ENCODE data around the gene DDI1. TPM values are rescaled to one million over a fixed set of nuclear protein-coding genes. Genes with fewer than 3 reads are reported as not detected.

Gene DDI1
- total and polyA plus RNA-seq, 11 donors, result not detected

GRCh38 chr11:104036995-104037394 lies 555 bp downstream of the DDI1 start:
- WGBS, 4 donors, result 95 to 100% (median 98%) methylated on average over 14 to 21 of the region's 21 CpGs
- Histone ChIP-seq H3K9me3 (no peaks in the 10 kb centered on the region), H3K27ac (no peak overlapping the region), H3K27me3 (no peaks in the 10 kb centered on the region), H3K36me3 (no peaks in the 10 kb centered on the region), H3K4me3 (no peak overlapping the region), H3K4me1 (peaks cover 0 to 11% (median 0%) of the 10 kb centered on the region in 12 donors)
- TF ChIP-seq CTCF (IDR thresholded peaks at IDR 0.05), result no peak
- TF ChIP-seq POLR2A (IDR thresholded peaks at IDR 0.05), result no peak
- DNase-seq (peak in 1 of 5 donors; percentile 59), ATAC-seq (no peak)
- intact Hi-C loops (cut with DNase I), result no loop called here

GRCh38 chr11:104041792-104042191 lies 5.4 kb downstream of the DDI1 start:
- ATAC-seq (no peak), DNase-seq (no peak)

GRCh38 chr11:104043142-104043541 lies 6.7 kb downstream of the DDI1 start:
- H3K27ac ChIP-seq, result no peak overlapping the region
- no peak overlapping the region for H3K4me3 ChIP-seq
- TF ChIP-seq POLR2A (IDR thresholded peaks at IDR 0.05) (no peak), CTCF (IDR thresholded peaks at IDR 0.05) (no peak)
- no peaks in the 10 kb centered on the region for H3K4me1 ChIP-seq
- ATAC-seq, result no peak
- no peak for DNase-seq
- no peaks in the 10 kb centered on the region for H3K27me3 ChIP-seq
- intact Hi-C loops (cut with DNase I), result no loop called here
- peaks cover 0 to 6% (median 0%) of the 10 kb centered on the region in 12 donors for H3K9me3 ChIP-seq
- H3K36me3 ChIP-seq, result no peaks in the 10 kb centered on the region
- WGBS, 4 donors, result 68 to 83% (median 78%) methylated on average over 4 of the region's 4 CpGs

More at GRCh38 chr11:104041792-104042191, 5.4 kb downstream of the DDI1 start:
- H3K36me3 ChIP-seq, result no peaks in the 10 kb centered on the region
- no peak overlapping the region for H3K4me3 ChIP-seq
- no peak for TF ChIP-seq CTCF (IDR thresholded peaks at IDR 0.05)
- TF ChIP-seq POLR2A (IDR thresholded peaks at IDR 0.05), result no peak
- no peak overlapping the region for H3K27ac ChIP-seq
- H3K9me3 ChIP-seq, result peaks cover 0 to 2% (median 0%) of the 10 kb centered on the region in 12 donors
- 92 to 98% (median 94%) methylated on average over 2 of the region's 2 CpGs for WGBS, 4 donors
- no peaks in the 10 kb centered on the region for H3K4me1 ChIP-seq
- intact Hi-C loops (cut with DNase I), result no loop called here
- no peaks in the 10 kb centered on the region for H3K27me3 ChIP-seq

GRCh38 chr11:104043678-104044239 lies 7.3 kb downstream of the DDI1 start:
- ATAC-seq, result no peak
- WGBS, 4 donors, result 85 to 93% (median 90%) methylated on average over 6 of the region's 6 CpGs

More at GRCh38 chr11:104043678-104044239, 7.3 kb downstream of the DDI1 start:
- no peak overlapping the region for H3K4me3 ChIP-seq
- H3K9me3 ChIP-seq, result peaks cover 0 to 6% (median 0%) of the 10 kb centered on the region in 12 donors
- no peaks in the 10 kb centered on the region for H3K27me3 ChIP-seq
- no peaks in the 10 kb centered on the region for H3K36me3 ChIP-seq
- intact Hi-C loops (cut with DNase I), result no loop called here
- TF ChIP-seq CTCF (IDR thresholded peaks at IDR 0.05), result no peak
- TF ChIP-seq POLR2A (IDR thresholded peaks at IDR 0.05), result no peak
- DNase-seq, result no peak
- no peaks in the 10 kb centered on the region for H3K4me1 ChIP-seq
- no peak overlapping the region for H3K27ac ChIP-seq

Measured in heart left ventricle (tissue), 16 donors.